NCI-H82 treated with DMSO at 0.1 percent for 48 hours (cell line): Measurements from ENCODE around the gene MAP3K8.
"Not testable (repeated sequence)": the region's sequence is repeated elsewhere in the genome, so short reads cannot be mapped to it uniquely, and the experiment has no call there.

Source experiments
- DNase-seq: peaks from one replicate; lab custom pipeline; 2025; ENCODE audit not compliant: unreplicated experiment; lab: John Stamatoyannopoulos, UW

Gene MAP3K8

GRCh38 chr10:30422151-30422695, 11.8 kb upstream of the MAP3K8 start:
- DNase-seq = no peak

- no peak for DNase-seq
Observed at GRCh38 chr10:30422981-30423654, 10.9 kb upstream of the MAP3K8 start.

GRCh38 chr10:30423655-30424275, 10.2 kb upstream of the MAP3K8 start:
- not testable (repeated sequence) for DNase-seq

- no peak for DNase-seq
Observed at GRCh38 chr10:30425336-30426075, 8.5 kb upstream of the MAP3K8 start.

GRCh38 chr10:30430544-30431298, 3.3 kb upstream of the MAP3K8 start:
- no peak for DNase-seq

- DNase-seq = no peak
Observed at GRCh38 chr10:30431435-30431911, 2.5 kb upstream of the MAP3K8 start.

- no peak for DNase-seq
Observed at GRCh38 chr10:30432622-30433305, 1.2 kb upstream of the MAP3K8 start.

GRCh38 chr10:30433306-30433729, 666 bp upstream of the MAP3K8 start:
- DNase-seq = no peak

- no peak for DNase-seq
Observed at GRCh38 chr10:30434273-30435072, 489 bp downstream of the MAP3K8 start.

GRCh38 chr10:30435073-30435422, 1.1 kb downstream of the MAP3K8 start:
- no peak for DNase-seq

- not testable (repeated sequence) for DNase-seq
Observed at GRCh38 chr10:30435499-30436167, 1.6 kb downstream of the MAP3K8 start.

GRCh38 chr10:30436191-30436611, 2.2 kb downstream of the MAP3K8 start:
- no peak for DNase-seq

GRCh38 chr10:30436671-30437030, 2.7 kb downstream of the MAP3K8 start:
- DNase-seq = no peak

GRCh38 chr10:30437031-30437841, 3.3 kb downstream of the MAP3K8 start:
- DNase-seq = no peak

GRCh38 chr10:30438021-30438850, 4.3 kb downstream of the MAP3K8 start:
- DNase-seq = no peak

GRCh38 chr10:30439931-30440330, 5.9 kb downstream of the MAP3K8 start:
- no peak for DNase-seq

GRCh38 chr10:30442019-30442606, 8.1 kb downstream of the MAP3K8 start:
- DNase-seq = no peak
